Measurements from ENCODE around the gene PPP4R2.

GRCh38 chr3:73107215-73107614, 110.6 kb downstream of the PPP4R2 start:
- TF ChIP-seq CTCF (conservative IDR thresholded peaks at IDR 0.05) (no peak), EZH2 (IDR thresholded peaks at IDR 0.05; ENCODE audit: low read depth) (no peak)
